GM10248 (cell line): Measurements from ENCODE around the gene TSPAN5.

Experiments used
- CTCF ChIA-PET: fragments of 300-600 bp; sonication (Branson Sonifier 250); formaldehyde crosslinking; extraction: SDS; loops from one replicate; lab custom pipeline; 2021; ENCODE audit warnings: antibody characterized with exemption; lab: Yijun Ruan, JAX
- POLR2A ChIA-PET: fragments of 350-650 bp; sonication (Branson Sonifier 250); formaldehyde crosslinking; extraction: SDS; loops from one replicate; lab custom pipeline; 2020; ENCODE audit warnings: antibody characterized with exemption; lab: Yijun Ruan, JAX
- DNase-seq: peaks from one replicate; pipeline ENCODE4 v3.0.0; 2012; ENCODE audit errors: extremely low spot score
- TF ChIP-seq, protein P1 (sequence below): IDR thresholded peaks from 2 replicates; pipeline ENCODE4 v1.5.1; 2012; ENCODE audit warnings: mild to moderate bottlenecking, low read depth; ENCODE audit errors: extremely low read depth, missing control alignments, control extremely low read depth

Gene TSPAN5

DNA sequence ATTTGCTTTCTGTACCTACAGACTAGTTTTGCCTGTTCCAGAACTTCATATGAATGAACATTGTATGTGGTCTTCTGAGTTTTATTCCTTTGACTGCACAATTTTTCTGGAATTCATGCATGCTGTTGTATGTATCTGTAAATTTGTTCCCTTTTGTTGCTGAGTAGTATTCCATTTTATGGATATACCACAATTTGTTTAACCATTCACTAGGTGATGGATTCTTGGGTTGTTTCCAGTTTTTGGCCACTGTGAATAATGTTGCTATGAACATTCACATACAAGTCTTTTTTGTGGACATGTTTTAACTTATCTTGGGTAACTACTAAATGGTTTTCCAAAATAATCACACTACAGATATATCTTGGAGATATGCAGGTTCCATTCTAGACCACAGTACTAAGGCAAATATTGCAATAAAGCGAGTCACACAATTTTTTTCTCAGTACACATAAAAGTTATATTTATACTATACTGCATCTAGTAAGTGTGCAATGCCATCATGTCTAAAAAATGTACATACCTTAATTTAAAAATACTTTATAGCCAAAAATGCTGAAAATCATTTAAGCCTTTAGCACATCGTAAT is 58.7 kb downstream of the TSPAN5 start:
- TF ChIP-seq, protein P1, sequence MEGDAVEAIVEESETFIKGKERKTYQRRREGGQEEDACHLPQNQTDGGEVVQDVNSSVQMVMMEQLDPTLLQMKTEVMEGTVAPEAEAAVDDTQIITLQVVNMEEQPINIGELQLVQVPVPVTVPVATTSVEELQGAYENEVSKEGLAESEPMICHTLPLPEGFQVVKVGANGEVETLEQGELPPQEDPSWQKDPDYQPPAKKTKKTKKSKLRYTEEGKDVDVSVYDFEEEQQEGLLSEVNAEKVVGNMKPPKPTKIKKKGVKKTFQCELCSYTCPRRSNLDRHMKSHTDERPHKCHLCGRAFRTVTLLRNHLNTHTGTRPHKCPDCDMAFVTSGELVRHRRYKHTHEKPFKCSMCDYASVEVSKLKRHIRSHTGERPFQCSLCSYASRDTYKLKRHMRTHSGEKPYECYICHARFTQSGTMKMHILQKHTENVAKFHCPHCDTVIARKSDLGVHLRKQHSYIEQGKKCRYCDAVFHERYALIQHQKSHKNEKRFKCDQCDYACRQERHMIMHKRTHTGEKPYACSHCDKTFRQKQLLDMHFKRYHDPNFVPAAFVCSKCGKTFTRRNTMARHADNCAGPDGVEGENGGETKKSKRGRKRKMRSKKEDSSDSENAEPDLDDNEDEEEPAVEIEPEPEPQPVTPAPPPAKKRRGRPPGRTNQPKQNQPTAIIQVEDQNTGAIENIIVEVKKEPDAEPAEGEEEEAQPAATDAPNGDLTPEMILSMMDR, result no peak
- ChIA-PET CTCF (no interaction called here), POLR2A (no interaction called here)
- DNase-seq, result no peak

DNA sequence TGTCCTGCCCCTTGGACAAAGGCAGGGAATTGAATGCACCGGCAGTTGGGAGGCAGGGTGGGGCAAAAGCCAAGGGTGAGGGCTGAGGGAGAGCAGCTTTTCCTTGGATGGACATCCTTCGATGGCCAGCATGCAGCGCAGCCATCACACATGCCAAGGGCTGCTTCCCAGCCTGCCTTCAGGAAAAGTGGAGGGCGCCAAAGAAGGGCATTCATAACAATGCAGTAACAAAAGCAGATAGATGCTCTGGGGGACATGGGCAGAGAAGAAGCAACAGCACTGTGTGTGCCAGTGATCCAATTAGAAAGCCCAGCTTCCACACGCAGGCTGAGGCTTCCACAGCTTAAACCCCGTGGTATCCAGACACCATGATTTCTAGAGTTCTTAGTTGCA is 71.5 kb downstream of the TSPAN5 start:
- no peak for DNase-seq
- ChIA-PET POLR2A (no interaction called here), CTCF (no interaction called here)
- TF ChIP-seq, protein P1, result no peak

DNA sequence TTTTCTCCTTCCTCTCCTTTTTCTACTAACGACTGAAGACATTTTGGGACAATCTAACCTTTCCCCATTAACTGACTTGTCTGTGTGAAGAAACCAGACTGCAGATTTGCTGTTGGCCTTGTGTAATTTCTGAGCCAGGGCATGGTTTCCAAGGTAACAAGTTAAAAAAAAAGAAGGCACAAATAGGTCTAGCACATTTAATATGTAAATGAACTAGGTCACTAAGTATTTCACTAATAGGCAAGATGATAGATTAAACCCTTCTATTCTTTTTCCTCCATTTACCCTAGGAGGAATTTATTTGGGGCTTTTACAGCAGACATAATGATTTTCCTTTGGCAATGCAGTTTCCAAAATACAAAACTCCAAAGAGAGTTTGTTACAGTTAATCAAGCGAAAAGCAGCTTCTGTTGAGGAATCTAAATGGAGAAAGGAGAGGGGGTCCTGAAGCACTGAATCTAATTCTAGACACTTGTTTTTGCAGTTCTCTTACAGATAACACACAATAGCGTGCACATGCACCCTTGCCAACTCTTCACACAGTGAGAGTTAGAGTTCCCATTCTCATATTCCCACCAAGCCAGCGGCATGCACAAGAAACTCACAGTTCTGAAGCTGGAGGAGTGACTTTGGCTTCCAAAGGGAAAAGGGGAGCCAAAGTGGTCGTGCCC is 72.0 kb downstream of the TSPAN5 start:
- DNase-seq, result no peak
- ChIA-PET CTCF (no interaction called here), POLR2A (no interaction called here)
- TF ChIP-seq, protein P1, result no peak

DNA sequence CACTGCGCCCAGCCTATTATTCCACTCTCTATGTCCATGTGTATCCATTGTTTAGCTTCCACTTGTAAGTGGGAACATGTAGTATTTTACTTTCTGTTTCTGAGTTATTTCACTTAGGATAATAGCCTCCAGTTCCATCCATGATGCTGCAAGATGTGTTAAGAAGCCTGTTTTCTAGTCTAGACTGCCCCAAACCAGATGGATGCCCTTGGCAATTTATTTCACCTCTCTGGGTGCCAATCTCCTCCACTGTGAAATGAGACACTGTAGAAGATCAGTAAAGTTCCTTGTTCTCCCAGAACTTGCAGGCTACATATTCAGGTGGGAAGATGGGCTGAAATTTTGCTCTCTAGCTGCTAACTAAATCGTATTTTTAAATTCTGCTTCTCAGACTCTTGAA is 72.8 kb downstream of the TSPAN5 start:
- CTCF ChIA-PET, result no interaction called here
- POLR2A ChIA-PET, result no interaction called here

DNA sequence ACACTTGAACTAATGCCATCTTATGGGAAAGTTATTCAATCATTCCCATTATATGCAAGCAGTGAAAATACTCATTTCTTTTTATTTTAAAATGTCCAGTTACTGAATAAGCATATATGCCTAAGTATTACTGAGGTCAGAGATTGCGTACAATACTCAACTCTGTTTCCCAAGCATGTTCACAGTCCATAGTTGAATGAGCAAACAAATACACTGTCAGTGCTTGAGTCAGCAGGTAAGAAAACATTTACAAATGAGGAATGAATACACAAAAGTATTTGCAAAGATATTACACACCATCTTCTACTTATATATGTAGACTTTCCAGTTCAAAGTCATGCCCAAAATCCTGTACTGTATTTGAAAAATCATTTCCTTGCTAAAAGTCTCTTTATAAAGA is 74.1 kb downstream of the TSPAN5 start:
- DNase-seq, result no peak
- ChIA-PET POLR2A (no interaction called here), CTCF (no interaction called here)
- TF ChIP-seq, protein P1, result no peak

More for the DNA sequence above, 72.8 kb downstream of the TSPAN5 start:
- DNase-seq, result no peak
- TF ChIP-seq, protein P1, result no peak

DNA sequence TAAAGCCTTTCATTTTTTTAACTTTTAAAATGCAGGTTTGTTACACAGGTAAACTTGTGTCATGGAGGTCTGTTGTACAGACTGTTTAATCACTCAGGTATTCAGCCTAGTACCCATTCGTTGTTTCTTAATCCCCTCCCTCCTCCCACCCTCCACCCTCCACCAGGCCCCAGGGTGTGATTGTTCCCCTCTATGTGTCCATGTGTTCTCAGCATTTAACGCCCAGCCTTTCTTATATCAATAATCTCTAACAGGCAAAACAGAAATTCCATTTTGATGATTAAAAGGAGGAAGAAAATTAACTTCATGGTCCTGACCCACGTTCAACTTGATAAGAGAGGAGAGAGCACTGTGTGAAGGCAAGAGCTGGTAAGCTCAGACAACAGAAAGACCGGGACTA is 75.1 kb downstream of the TSPAN5 start:
- CTCF ChIA-PET, result interaction anchor here (1.4 to 1.8 kb wide), 2 partner anchors 9 to 44 kb away, joined by 3 to 5 read pairs; no protein-coding TSS in a partner anchor

More for the DNA sequence above, 75.1 kb downstream of the TSPAN5 start:
- POLR2A ChIA-PET, result no interaction called here
- DNase-seq, result no peak
- TF ChIP-seq, protein P1, result no peak
